ENCODE results near the gene LRRC25.

LRRC25 gene

GRCh38 chr19:18431351-18432197 lies 34.2 kb upstream of the LRRC25 start:
- H3K4me3 ChIP-seq (ENCODE audit: low read depth, low read length): no peak overlapping the region
- DNase-seq (ENCODE audit: low read depth): no peak
- TF ChIP-seq CTCF (IDR thresholded peaks at IDR 0.05; ENCODE audit: low read depth, low read length, missing control alignments): no peak

- no peak overlapping the region for H3K4me3 ChIP-seq (ENCODE audit: low read depth, low read length)
- DNase-seq (ENCODE audit: low read depth): no peak
- TF ChIP-seq CTCF (IDR thresholded peaks at IDR 0.05; ENCODE audit: low read depth, low read length, missing control alignments): no peak
Observed at GRCh38 chr19:18430417-18431144, 33.2 kb upstream of the LRRC25 start.

- no peak for TF ChIP-seq CTCF (IDR thresholded peaks at IDR 0.05; ENCODE audit: low read depth, low read length, missing control alignments)
- H3K4me3 ChIP-seq (ENCODE audit: low read depth, low read length): no peak overlapping the region
- DNase-seq (ENCODE audit: low read depth): no peak
Observed at GRCh38 chr19:18429717-18430416, 32.4 kb upstream of the LRRC25 start.

- TF ChIP-seq CTCF (IDR thresholded peaks at IDR 0.05; ENCODE audit: low read depth, low read length, missing control alignments): no peak
- DNase-seq (ENCODE audit: low read depth): no peak
- peak overlapping the region; percentile 28 for H3K4me3 ChIP-seq (ENCODE audit: low read depth, low read length)
Observed at GRCh38 chr19:18428787-18429674, 31.6 kb upstream of the LRRC25 start.

GRCh38 chr19:18428173-18428786 lies 30.9 kb upstream of the LRRC25 start:
- DNase-seq (ENCODE audit: low read depth): no peak
- H3K4me3 ChIP-seq (ENCODE audit: low read depth, low read length): no peak overlapping the region
- no peak for TF ChIP-seq CTCF (IDR thresholded peaks at IDR 0.05; ENCODE audit: low read depth, low read length, missing control alignments)

GRCh38 chr19:18427743-18428113 lies 30.3 kb upstream of the LRRC25 start:
- no peak overlapping the region for H3K4me3 ChIP-seq (ENCODE audit: low read depth, low read length)
- no peak for DNase-seq (ENCODE audit: low read depth)
- TF ChIP-seq CTCF (IDR thresholded peaks at IDR 0.05; ENCODE audit: low read depth, low read length, missing control alignments): no peak
